ENCODE data around the gene RTRAF. TPM values are rescaled to one million over a fixed set of nuclear protein-coding genes. Genes with fewer than 3 reads are reported as not detected.

Gene RTRAF
- total and polyA plus RNA-seq, 2 of the 8 experiments (the other 6 are each of a cell fraction or from before 2014, with no cell fraction given), result 149 to 359 TPM

DNA sequence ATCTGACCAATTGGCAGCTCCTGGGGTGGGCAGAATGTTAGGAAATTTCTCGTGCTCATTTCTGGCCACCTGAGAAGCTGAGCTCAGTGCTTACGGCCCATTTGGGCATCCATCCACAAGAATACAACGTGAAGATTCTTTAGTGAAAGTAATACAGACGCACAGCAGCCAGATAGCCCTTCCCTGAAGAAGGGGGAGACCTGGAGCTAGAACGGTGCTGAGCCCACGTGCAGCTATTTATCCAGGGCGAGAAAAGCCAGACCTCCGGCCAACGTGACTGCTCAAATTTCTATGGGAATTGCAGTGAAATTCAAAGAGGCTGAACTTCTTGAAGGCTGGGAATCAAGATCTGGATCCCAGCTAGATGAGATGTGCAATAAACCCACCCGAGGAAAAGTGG, 58.8 kb downstream of the RTRAF start:
- FAIRE-seq (no peak), DNase-seq (ENCODE audit: low read depth in 1 of 2, low spot score in 2 of 2) (no peak)
- Histone ChIP-seq H3K18ac (ENCODE audit: extremely low read depth, low read length) (no peak overlapping the region), H4K91ac (replicated peaks; ENCODE audit: insufficient read length, low read length) (no peak overlapping the region), H3K4me1 (replicated peaks in 1 of 4; ENCODE audit: control insufficient read depth in 3 of 4, insufficient read depth in 4 of 4, low read length in 3 of 4) (peaks cover 0 to 5% (median 1%) of the 10 kb centered on the region in 4 experiments; a peak in 3 of 7 replicates), H3K4me3 (ENCODE audit: extremely low read depth in 1 of 4, insufficient read depth in 2 of 4, low read depth in 3 of 4, low read length in 4 of 4) (no peak overlapping the region), H3K23me2 (ENCODE audit: low read depth, low read length) (no peaks in the 10 kb centered on the region), H4K8ac (ENCODE audit: extremely low read depth, insufficient read depth, low read length) (no peak overlapping the region), H2AFZ (ENCODE audit: low read length) (no peak overlapping the region), H2BK15ac (ENCODE audit: low read length) (no peak overlapping the region), H4K5ac (ENCODE audit: insufficient read length, low read depth, low read length) (no peak overlapping the region), H3K56ac (replicated peaks; ENCODE audit: insufficient read length, low read depth, low read length) (no peak overlapping the region), H3K79me2 (ENCODE audit: control insufficient read depth in 1 of 2, insufficient read depth in 2 of 2, low read length in 2 of 2) (no peaks in the 10 kb centered on the region), H3K23ac (ENCODE audit: insufficient read length) (no peak overlapping the region), H3K36me3 (ENCODE audit: control insufficient read depth in 2 of 4, insufficient read depth in 4 of 4, low read length in 3 of 4) (no peaks in the 10 kb centered on the region), H3K27ac (ENCODE audit: low read depth, low read length) (no peak overlapping the region), H3K9me3 (ENCODE audit: insufficient read depth in 2 of 2, low read depth in 1 of 2, low read length in 1 of 2) (no peaks in the 10 kb centered on the region), H3K4ac (replicated peaks; ENCODE audit: insufficient read length, low read depth, low read length) (no peak overlapping the region), H2BK20ac (ENCODE audit: low read length) (no peak overlapping the region), H4K20me1 (replicated peaks in 1 of 2; ENCODE audit: control insufficient read depth in 1 of 2, insufficient read depth in 2 of 2, low read length in 2 of 2) (no peaks in the 10 kb centered on the region), H2BK5ac (ENCODE audit: low read depth, low read length) (no peak overlapping the region), H3K14ac (ENCODE audit: insufficient read length) (no peak overlapping the region), H3K9ac (replicated peaks in 1 of 4; ENCODE audit: extremely low read depth in 1 of 4, low read depth in 3 of 4, low read length in 3 of 4) (no peak overlapping the region), H2AK5ac (ENCODE audit: low read depth, low read length) (no peak overlapping the region), H3K4me2 (ENCODE audit: insufficient read depth in 1 of 2, low read depth in 2 of 2, low read length in 2 of 2) (no peak overlapping the region), H2BK12ac (ENCODE audit: low read depth, low read length) (no peak overlapping the region), H3K27me3 (replicated peaks in 1 of 4; ENCODE audit: control insufficient read depth in 3 of 4, extremely low read depth in 1 of 4, insufficient read depth in 3 of 4, low read length in 3 of 4) (no peaks in the 10 kb centered on the region), H3K79me1 (ENCODE audit: low read depth, low read length) (no peaks in the 10 kb centered on the region), H2BK120ac (replicated peaks; ENCODE audit: low read depth, low read length) (no peak overlapping the region)
- CTCF ChIA-PET (ENCODE audit: partially characterized antibody), result interaction anchor here (0.5 to 10.0 kb wide), 8 partner anchors 10 to 84 kb away, joined by 3 to 135 read pairs (median 6); partner anchors contain the start of gene NID2
- no peak for TF ChIP-seq BRCA1 (IDR thresholded peaks at IDR 0.05; ENCODE audit: low read depth, low read length)
- TF ChIP-seq, protein P1, sequence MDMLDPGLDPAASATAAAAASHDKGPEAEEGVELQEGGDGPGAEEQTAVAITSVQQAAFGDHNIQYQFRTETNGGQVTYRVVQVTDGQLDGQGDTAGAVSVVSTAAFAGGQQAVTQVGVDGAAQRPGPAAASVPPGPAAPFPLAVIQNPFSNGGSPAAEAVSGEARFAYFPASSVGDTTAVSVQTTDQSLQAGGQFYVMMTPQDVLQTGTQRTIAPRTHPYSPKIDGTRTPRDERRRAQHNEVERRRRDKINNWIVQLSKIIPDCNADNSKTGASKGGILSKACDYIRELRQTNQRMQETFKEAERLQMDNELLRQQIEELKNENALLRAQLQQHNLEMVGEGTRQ (IDR thresholded peaks at IDR 0.05; ENCODE audit: low read length), result no peak
- WGBS, 2 experiments (ENCODE audit: extremely low coverage in 1 of 2, insufficient coverage in 1 of 2, insufficient read length in 1 of 2, insufficient replicate concordance in 2 of 2, low coverage in 1 of 2, low lambda C conversion rate in 2 of 2, missing lambda C conversion rate in 1 of 2), result 94% methylated on average over 10 of the region's 10 CpGs; no CpG with 5 or more reads in 1 of the 2 experiments
- POLR2A ChIA-PET (ENCODE audit: partially characterized antibody), result interaction anchor here (1.5 kb wide), 1 partner anchor 55 kb away, joined by 3 read pairs; no protein-coding TSS in a partner anchor

Measured in H1 (cell line).